Hepatocyte (in vitro differentiated cells): ENCODE results near the gene EEF2.

Experiments used
- EZH2 ChIP-seq: fragments of 200-600 bp; sonication (generic); IDR thresholded peaks from 2 replicates; pipeline ENCODE4 v1.6.1; 2016; ENCODE audit warnings: antibody characterized with exemption, mild to moderate bottlenecking, borderline replicate concordance
- EZH2phosphoT487 ChIP-seq: fragments of 200-600 bp; sonication (generic); IDR thresholded peaks from one replicate; pipeline ENCODE4 v1.6.1; 2018; ENCODE audit warnings: antibody characterized with exemption, mild to moderate bottlenecking, low read depth, moderate library complexity; ENCODE audit not compliant: unreplicated experiment, severe bottlenecking

GRCh38 chr19:3978145-3978544, 7.1 kb downstream of the EEF2 start:
- no peak for TF ChIP-seq EZH2phosphoT487
- TF ChIP-seq EZH2 = no peak
